Endometrial microvascular endothelial cells (primary cell): Measurements from ENCODE around the gene MITF. TPM values are rescaled to one million over a fixed set of nuclear protein-coding genes. Genes with fewer than 3 reads are reported as not detected.

Experiments used
- in situ Hi-C: cut with HindIII; loops from 2 replicates; pipeline ENCODE4 v1.10.0; 2017; ENCODE audit warnings: low sequenced_read_pairs, low pct_unique_long_range_greater_than_20kb; ENCODE audit errors: inconsistent ontology term
- total RNA-seq: library from RNA; depleted of rRNA; stranded (reverse); fragments of >200 nt; gene quantifications from one replicate; pipeline ENCODE4 v1.2.3, GENCODE V29; 2015; ENCODE audit errors: inconsistent ontology term

The MITF gene
- total RNA-seq, 1 donor from 2014 or later, result 2.8 TPM

GRCh38 chr3:69970827-69971226 is 231.6 kb downstream of the MITF start:
- in situ Hi-C loops, result no loop called here

- in situ Hi-C loops, result no loop called here
Measured at GRCh38 chr3:69972672-69973071, 233.4 kb downstream of the MITF start.

DNA sequence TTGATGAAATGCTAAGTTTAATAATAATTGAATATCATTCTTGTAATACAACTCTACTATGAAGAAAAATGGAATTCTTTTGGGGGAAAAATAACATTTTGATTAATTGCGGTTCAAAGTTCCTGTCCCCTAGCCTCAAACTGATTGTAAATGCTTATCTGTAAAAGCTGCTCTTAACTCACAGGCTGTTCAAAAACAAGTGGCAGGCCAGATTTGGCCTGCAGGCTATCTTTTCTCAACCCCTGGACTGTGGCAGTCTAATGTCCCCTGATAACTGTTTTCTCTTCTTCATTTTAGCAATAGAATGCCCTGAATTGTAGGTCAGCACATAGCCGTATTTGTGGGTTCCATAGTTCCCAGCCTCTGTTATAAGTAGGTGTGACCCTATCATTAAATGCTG is 236.8 kb downstream of the MITF start:
- in situ Hi-C loops, result no loop called here

DNA sequence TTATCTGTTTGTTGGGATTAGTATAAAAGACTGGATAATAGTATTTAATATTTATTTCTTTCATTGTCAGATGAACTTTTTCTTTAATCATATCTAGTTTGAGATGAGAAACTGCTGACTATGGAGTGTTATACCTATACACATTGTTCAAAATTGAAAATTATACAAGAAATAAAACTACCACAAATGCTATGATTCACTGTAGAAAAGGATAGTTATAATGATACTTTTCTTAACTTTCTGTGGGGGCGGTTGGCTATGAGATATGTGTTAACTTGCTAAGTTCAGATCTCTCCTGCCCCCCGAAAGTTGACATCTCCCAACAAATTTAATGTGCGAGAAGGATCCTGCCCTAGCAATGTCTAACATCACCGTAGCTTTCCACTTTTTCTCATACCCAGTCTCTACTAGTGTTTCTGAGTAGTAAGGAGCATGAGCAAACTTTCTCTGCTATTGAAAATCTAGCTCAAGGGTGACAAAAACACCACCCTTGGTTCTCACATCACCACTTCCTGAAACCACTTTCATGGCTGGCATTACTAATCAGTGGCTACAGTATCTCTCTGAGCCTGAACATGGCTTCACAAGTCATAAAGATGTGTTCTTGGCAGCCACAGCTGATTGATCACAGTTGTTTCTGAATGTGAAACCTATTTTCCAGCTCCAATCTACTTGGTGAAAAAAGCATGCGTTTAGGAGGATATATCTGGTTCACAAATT is 244.4 kb downstream of the MITF start:
- in situ Hi-C loops, result no loop called here

DNA sequence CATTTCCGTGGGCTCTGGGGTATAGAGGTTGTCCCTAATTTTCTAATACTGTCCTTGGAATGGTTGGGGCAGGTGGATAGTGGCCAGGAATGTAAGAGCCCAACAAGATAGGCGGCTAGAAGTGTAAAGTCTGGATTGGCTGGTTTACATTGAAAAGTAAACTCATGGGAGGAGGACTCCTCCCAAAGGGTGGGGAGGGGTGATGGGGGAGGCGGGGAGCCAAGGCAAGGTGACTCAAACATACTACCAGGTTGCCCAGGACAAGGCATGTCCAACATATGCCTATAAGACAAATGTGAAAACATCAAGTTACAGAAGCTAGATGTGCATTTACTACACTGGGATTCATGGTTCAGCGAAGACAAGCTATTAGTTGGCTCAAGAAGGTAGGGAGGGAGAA is 246.0 kb downstream of the MITF start:
- in situ Hi-C loops, result no loop called here

- in situ Hi-C loops, result no loop called here
Measured at GRCh38 chr3:69986419-69986818, 247.2 kb downstream of the MITF start.

GRCh38 chr3:69987833-69988232 is 248.6 kb downstream of the MITF start:
- in situ Hi-C loops, result no loop called here

DNA sequence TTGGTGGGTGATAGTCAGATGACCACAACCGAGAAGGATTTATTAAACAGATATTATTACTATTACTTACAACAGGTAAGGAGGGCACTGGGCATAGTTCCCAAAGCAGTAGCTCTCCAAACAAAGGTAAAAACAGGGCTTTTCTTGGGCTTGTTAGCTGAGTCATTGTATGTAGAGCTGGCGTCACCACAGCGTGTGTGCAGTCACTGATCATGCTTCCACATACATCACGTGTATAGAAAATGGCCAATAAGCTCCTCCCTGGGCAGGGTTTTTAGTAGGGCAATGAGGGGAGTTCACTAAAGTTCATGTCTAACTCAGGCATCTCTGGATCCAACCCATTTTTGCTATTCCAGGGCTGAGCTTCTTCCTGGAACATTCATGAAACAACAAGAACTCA is 254.5 kb downstream of the MITF start:
- in situ Hi-C loops, result no loop called here

- in situ Hi-C loops, result no loop called here
Measured at GRCh38 chr3:69994919-69995318, 255.7 kb downstream of the MITF start.

- in situ Hi-C loops, result no loop called here
Measured at GRCh38 chr3:69997631-69998307, 258.5 kb downstream of the MITF start.

- in situ Hi-C loops, result no loop called here
Measured at GRCh38 chr3:69998759-69999139, 259.5 kb downstream of the MITF start.

GRCh38 chr3:69999140-70000027 is 260.1 kb downstream of the MITF start, which contains the start of gene SAMMSON:
Gene SAMMSON, plus strand, starts transcription at chr3:69999733.
- in situ Hi-C loops, result no loop called here

GRCh38 chr3:70000028-70000410 is 260.8 kb downstream of the MITF start:
- in situ Hi-C loops, result no loop called here

DNA sequence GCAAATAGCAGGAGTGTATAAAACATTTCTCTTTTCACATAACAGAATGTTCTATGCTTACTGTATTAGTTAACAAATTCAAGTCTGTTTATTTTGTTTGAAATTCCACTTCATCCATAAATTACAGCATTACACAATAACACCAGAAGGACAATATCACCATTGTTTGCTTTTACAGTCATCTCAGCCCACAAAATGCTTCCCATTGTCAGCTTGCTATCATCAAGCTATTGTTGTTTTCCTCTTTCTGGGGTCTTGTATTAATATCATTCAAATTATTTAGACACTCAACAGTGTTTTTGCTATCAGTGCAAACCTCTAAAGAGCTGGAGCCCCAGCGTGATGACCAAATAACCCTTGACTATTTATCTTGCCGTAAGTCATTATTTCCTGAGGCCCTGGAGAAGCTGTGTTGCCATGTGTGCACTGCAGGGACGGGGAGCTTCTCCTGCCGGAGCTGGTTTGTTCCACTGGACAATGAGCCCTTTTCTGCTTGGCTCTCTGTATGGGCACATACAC is 261.4 kb downstream of the MITF start:
- in situ Hi-C loops, result no loop called here

GRCh38 chr3:70003119-70003518 is 263.9 kb downstream of the MITF start:
- in situ Hi-C loops, result no loop called here

GRCh38 chr3:70006089-70006488 is 266.8 kb downstream of the MITF start:
- in situ Hi-C loops, result no loop called here

GRCh38 chr3:70010346-70010745 is 271.1 kb downstream of the MITF start:
- in situ Hi-C loops, result no loop called here

DNA sequence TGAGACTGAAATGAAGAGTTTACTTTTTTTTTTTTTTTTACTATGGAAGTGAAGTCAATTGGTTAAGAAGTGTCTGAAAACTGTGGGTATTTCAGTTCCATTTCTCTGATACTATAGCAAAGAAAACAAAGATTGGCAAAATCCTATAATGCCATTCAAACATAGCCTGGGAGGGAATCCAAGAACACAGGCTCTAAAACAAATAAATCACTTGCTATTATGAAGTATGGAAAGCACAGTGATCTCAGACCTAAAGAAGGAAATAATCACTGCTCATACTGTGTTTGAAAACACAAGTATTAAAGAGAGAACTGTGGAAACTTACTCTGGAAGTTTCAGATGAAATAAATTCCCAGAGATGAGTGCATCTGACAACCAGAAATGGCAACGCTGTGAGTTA is 272.3 kb downstream of the MITF start:
- in situ Hi-C loops, result no loop called here
